ENCODE results near the gene DNPH1. TPM values are rescaled to one million over a fixed set of nuclear protein-coding genes. Genes with fewer than 3 reads are reported as not detected.

The DNPH1 gene
- total RNA-seq, 1 donor from 2014 or later = 39.1 TPM

- intact Hi-C loops (cut with DNase I) = no loop called here
- Histone ChIP-seq H3K27me3 (no peaks in the 10 kb centered on the region), H3K9me3 (no peaks in the 10 kb centered on the region), H3K4me3 (no peak overlapping the region), H3K4me1 (no peaks in the 10 kb centered on the region), H3K27ac (no peak overlapping the region), H3K36me3 (peaks cover 28 to 59% of the 10 kb centered on the region in 2 donors)
- no peak for DNase-seq (ENCODE audit: low spot score in 2 of 2)
- TF ChIP-seq, protein P1, sequence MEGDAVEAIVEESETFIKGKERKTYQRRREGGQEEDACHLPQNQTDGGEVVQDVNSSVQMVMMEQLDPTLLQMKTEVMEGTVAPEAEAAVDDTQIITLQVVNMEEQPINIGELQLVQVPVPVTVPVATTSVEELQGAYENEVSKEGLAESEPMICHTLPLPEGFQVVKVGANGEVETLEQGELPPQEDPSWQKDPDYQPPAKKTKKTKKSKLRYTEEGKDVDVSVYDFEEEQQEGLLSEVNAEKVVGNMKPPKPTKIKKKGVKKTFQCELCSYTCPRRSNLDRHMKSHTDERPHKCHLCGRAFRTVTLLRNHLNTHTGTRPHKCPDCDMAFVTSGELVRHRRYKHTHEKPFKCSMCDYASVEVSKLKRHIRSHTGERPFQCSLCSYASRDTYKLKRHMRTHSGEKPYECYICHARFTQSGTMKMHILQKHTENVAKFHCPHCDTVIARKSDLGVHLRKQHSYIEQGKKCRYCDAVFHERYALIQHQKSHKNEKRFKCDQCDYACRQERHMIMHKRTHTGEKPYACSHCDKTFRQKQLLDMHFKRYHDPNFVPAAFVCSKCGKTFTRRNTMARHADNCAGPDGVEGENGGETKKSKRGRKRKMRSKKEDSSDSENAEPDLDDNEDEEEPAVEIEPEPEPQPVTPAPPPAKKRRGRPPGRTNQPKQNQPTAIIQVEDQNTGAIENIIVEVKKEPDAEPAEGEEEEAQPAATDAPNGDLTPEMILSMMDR (IDR thresholded peaks at IDR 0.05) = no peak
Observed at GRCh38 chr6:43203029-43203717, 26.1 kb downstream of the DNPH1 start.

DNA sequence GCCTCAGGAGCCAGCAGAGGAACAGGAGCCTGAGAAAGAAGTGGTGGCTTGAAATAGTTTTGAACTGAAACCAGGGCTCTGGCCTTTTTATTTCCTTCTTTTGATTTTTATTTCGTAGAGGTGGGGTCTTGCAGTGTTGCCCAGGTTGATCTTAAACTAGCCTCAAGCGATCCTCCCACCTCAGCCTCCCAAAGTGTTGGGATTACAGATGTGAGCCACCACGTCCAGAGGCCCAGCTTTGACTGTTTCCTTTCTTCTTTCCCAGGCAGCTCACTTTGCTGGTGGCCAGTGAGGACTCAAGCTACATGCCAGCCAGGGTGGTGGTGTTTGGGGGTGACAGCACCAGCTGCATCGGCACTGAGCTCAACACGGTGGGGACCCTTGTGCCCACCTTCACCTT lies 26.8 kb downstream of the DNPH1 start:
- no peak overlapping the region for H3K27ac ChIP-seq
- peaks cover 35 to 66% of the 10 kb centered on the region in 2 donors for H3K36me3 ChIP-seq
- H3K4me1 ChIP-seq = no peaks in the 10 kb centered on the region
- no peaks in the 10 kb centered on the region for H3K27me3 ChIP-seq
- H3K4me3 ChIP-seq = no peak overlapping the region
- no peak for DNase-seq (ENCODE audit: low spot score in 2 of 2)
- intact Hi-C loops (cut with DNase I) = no loop called here
- TF ChIP-seq, protein P1 (IDR thresholded peaks at IDR 0.05) = no peak
- no peaks in the 10 kb centered on the region for H3K9me3 ChIP-seq

GRCh38 chr6:43200541-43200940 lies 28.7 kb downstream of the DNPH1 start:
- peaks cover 53 to 69% of the 10 kb centered on the region in 2 donors for H3K36me3 ChIP-seq
- H3K9me3 ChIP-seq = no peaks in the 10 kb centered on the region
- no peaks in the 10 kb centered on the region for H3K4me1 ChIP-seq
- no peaks in the 10 kb centered on the region for H3K27me3 ChIP-seq
- DNase-seq (ENCODE audit: low spot score in 2 of 2) = no peak
- H3K4me3 ChIP-seq = no peak overlapping the region
- TF ChIP-seq, protein P1 (IDR thresholded peaks at IDR 0.05) = no peak
- intact Hi-C loops (cut with DNase I) = no loop called here
- no peak overlapping the region for H3K27ac ChIP-seq

- H3K9me3 ChIP-seq = no peaks in the 10 kb centered on the region
- H3K4me1 ChIP-seq = no peaks in the 10 kb centered on the region
- peaks cover 54 to 69% of the 10 kb centered on the region in 2 donors for H3K36me3 ChIP-seq
- no peak for DNase-seq (ENCODE audit: low spot score in 2 of 2)
- intact Hi-C loops (cut with DNase I) = no loop called here
- TF ChIP-seq, protein P1 (IDR thresholded peaks at IDR 0.05) = no peak
- no peak overlapping the region for H3K4me3 ChIP-seq
- no peak overlapping the region for H3K27ac ChIP-seq
- no peaks in the 10 kb centered on the region for H3K27me3 ChIP-seq
Observed at GRCh38 chr6:43199912-43200311, 29.4 kb downstream of the DNPH1 start.

- DNase-seq (ENCODE audit: low spot score in 2 of 2) = no peak
- Histone ChIP-seq H3K4me3 (no peak overlapping the region), H3K27ac (no peak overlapping the region), H3K9me3 (no peaks in the 10 kb centered on the region), H3K36me3 (peaks cover 59 to 73% of the 10 kb centered on the region in 2 donors), H3K4me1 (no peaks in the 10 kb centered on the region), H3K27me3 (no peaks in the 10 kb centered on the region)
- TF ChIP-seq, protein P1 (IDR thresholded peaks at IDR 0.05) = no peak
- intact Hi-C loops (cut with DNase I) = no loop called here
Observed at GRCh38 chr6:43196337-43196736, 32.9 kb downstream of the DNPH1 start.

Data from ascending aorta (tissue), 2 donors.